Neuronal stem cell (in vitro differentiated cells): ENCODE data around the gene PRM3.

ENCODE experiments used
- DNase-seq: peaks from one replicate; pipeline ENCODE4 v3.0.0-alpha.2; 2013; ENCODE audit warnings: low spot score
- H2AFZ ChIP-seq: one replicate; pipeline ENCODE4 v1.6.1; 2013; ENCODE audit warnings: mild to moderate bottlenecking, low read length, inconsistent platforms
- H2AK5ac ChIP-seq: 2 replicates; pipeline ENCODE4 v1.6.1; 2013; ENCODE audit warnings: low read depth, mild to moderate bottlenecking, inconsistent platforms, low read length, moderate library complexity, mixed read lengths
- H2BK120ac ChIP-seq: 2 replicates; pipeline ENCODE4 v1.6.1; 2013; ENCODE audit warnings: low read depth, mild to moderate bottlenecking, inconsistent platforms, low read length, moderate library complexity, mixed read lengths
- H2BK12ac ChIP-seq: one replicate; pipeline ENCODE4 v1.6.1; 2013; ENCODE audit warnings: low read length, inconsistent platforms
- H2BK15ac ChIP-seq: 2 replicates; pipeline ENCODE4 v1.6.1; 2013; ENCODE audit warnings: mild to moderate bottlenecking, low read length, inconsistent platforms, mixed read lengths
- H2BK5ac ChIP-seq: one replicate; pipeline ENCODE4 v1.6.1; 2013; ENCODE audit warnings: inconsistent platforms, mild to moderate bottlenecking, low read length, moderate library complexity
- H3K14ac ChIP-seq: one replicate; pipeline ENCODE4 v1.6.1; 2013; ENCODE audit warnings: low read length, inconsistent platforms
- H3K18ac ChIP-seq: 2 replicates; pipeline ENCODE4 v1.6.1; 2013; ENCODE audit warnings: low read length, inconsistent platforms
- H3K23ac ChIP-seq: 2 replicates; pipeline ENCODE4 v1.6.1; 2013; ENCODE audit warnings: low read depth, mild to moderate bottlenecking, mixed read lengths, low read length, inconsistent platforms; ENCODE audit not compliant: poor library complexity
- H3K27ac ChIP-seq: replicated peaks from 3 replicates; pipeline ENCODE4 v1.5.1; 2013; ENCODE audit warnings: low read length, inconsistent platforms
- H3K27me3 ChIP-seq, 3 experiments: 2 replicates each; pipeline ENCODE4 v1.6.1; 2013; ENCODE audit warnings: low read length in 3 of 3, mild to moderate bottlenecking in 2 of 3, inconsistent platforms in 1 of 3, low read depth in 1 of 3, mixed read lengths in 1 of 3, moderate library complexity in 1 of 3; ENCODE audit not compliant: control insufficient read depth in 3 of 3, insufficient read depth in 3 of 3
- H3K36me3 ChIP-seq, 2 donors: replicated peaks in 1 of 2; 2 replicates each; pipeline ENCODE4 v1.6.1; 2013; ENCODE audit warnings: low read length in 2 of 2; ENCODE audit not compliant: control insufficient read depth in 2 of 2, insufficient read depth in 2 of 2
- H3K4ac ChIP-seq: 2 replicates; pipeline ENCODE4 v1.6.1; 2013; ENCODE audit warnings: inconsistent platforms, mild to moderate bottlenecking, low read length, moderate library complexity
- H3K4me1 ChIP-seq, 2 donors: 1 replicate in 1 of 2; 2 replicates in 1 of 2; pipeline ENCODE4 v1.6.1; 2013; ENCODE audit warnings: low read length in 2 of 2, low read depth in 1 of 2; ENCODE audit not compliant: control insufficient read depth in 2 of 2, insufficient read depth in 1 of 2
- H3K4me2 ChIP-seq: one replicate; pipeline ENCODE4 v1.6.1; 2013; ENCODE audit warnings: mild to moderate bottlenecking, low read length, inconsistent platforms; ENCODE audit not compliant: insufficient read depth, poor library complexity, severe bottlenecking
- H3K4me3 ChIP-seq, 2 donors: 2 replicates each; pipeline ENCODE4 v1.5.1; 2013; ENCODE audit warnings: low read length in 2 of 2, mild to moderate bottlenecking in 2 of 2, inconsistent platforms in 1 of 2, moderate library complexity in 1 of 2
- H3K79me1 ChIP-seq: one replicate; pipeline ENCODE4 v1.6.1; 2013; ENCODE audit warnings: low read depth, mild to moderate bottlenecking, inconsistent platforms, low read length, moderate library complexity
- H3K9ac ChIP-seq: one replicate; pipeline ENCODE4 v1.6.1; 2013; ENCODE audit warnings: mild to moderate bottlenecking, low read depth, low read length, inconsistent platforms; ENCODE audit not compliant: poor library complexity
- H3K9me3 ChIP-seq, 2 donors: replicated peaks in 1 of 2; 2 replicates each; pipeline versions ENCODE3 to v1.6.1; 2013; ENCODE audit warnings: low read length in 2 of 2, mild to moderate bottlenecking in 2 of 2, inconsistent platforms in 1 of 2, low read depth in 1 of 2, mixed read lengths in 1 of 2, moderate library complexity in 1 of 2; ENCODE audit not compliant: control insufficient read depth in 2 of 2, insufficient read depth in 1 of 2
- H4K8ac ChIP-seq: one replicate; pipeline ENCODE4 v1.6.1; 2013; ENCODE audit warnings: low read depth, mild to moderate bottlenecking, inconsistent platforms, low read length, moderate library complexity
- H4K91ac ChIP-seq: one replicate; pipeline ENCODE4 v1.6.1; 2013; ENCODE audit warnings: low read length, low read depth, mild to moderate bottlenecking, inconsistent platforms; ENCODE audit not compliant: poor library complexity
- WGBS, 2 donors: extraction: QIAGEN DNeasy Blood & Tissue Kit; methylation state at CpG; one replicate each; pipeline ENCODE4 v1.1.7; 2013; ENCODE audit warnings: missing lambda C conversion rate in 2 of 2, mixed read lengths in 1 of 2; ENCODE audit not compliant: insufficient read length in 2 of 2, insufficient replicate concordance in 1 of 2; ENCODE audit errors: extremely low coverage in 2 of 2; 5-methylcytosine and 5-hydroxymethylcytosine counted together

Gene PRM3

DNA sequence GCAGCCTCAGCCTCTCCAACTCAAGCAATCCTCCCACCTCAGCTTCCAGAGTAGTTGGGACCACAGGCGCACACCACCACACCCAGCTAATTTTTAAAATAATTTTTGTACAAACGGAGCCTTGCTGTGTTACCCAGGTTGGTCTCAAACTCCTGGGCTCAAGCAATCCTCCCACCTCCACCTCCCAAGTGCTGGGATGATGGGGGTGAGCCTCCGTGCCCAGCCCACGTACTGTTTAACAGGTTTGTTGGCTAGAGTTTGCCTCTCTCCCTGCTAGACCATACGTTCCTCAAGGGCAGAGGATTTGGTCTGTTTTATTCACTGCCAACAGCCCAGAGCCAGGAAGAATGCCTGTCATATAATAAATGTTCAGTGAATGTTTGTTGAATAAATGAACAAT is 44.0 kb downstream of the PRM3 start:
- no peak overlapping the region for H3K14ac ChIP-seq
- no CpG with 5 or more reads among the region's 5 CpGs for WGBS, 2 donors

DNA sequence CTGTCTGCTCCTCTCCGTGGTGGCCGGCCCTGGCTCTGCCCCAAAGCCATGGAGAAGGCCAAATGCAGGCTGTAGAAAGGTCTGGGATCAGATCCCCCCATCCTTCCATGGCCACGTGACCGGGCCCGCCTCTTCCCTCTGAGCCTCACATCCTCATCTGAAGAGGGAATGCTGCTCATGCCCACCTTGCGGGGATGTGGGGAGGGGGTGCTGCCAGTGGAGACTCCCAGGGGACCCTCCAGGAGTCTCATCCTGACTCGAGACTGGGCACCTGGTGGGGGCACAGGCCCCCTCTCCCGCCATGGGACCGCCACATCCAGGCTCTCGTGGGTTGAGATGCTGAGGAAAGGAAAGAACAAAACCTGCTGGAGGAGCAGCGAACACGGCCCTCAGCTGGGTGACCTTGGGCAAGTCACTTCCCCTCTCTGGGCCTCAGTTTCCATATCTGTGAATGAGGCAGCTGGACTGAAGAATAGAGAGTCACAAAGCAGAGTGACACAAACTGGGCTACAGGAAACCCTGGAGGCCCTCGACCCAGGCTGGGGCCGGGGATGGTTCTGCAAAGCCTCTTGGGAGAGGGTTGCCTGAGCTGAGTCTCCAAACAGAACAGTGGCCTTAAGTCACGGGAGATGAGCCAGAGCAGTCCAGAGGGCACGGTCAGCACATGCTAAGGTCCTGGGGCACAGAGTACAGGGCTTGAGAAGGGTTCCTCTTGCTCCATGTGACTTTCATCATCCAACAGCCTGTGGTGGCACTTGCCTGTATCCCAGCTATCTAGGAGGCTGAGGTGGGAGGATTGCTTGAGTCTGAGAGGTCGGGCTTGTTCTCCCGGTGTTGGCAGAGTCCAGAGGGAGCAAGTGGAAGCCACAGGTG is 47.5 kb downstream of the PRM3 start:
- Histone ChIP-seq H4K8ac (no peak overlapping the region), H2AFZ (no peak overlapping the region)

More for the DNA sequence above, 44.0 kb downstream of the PRM3 start:
- H3K18ac ChIP-seq = no peak overlapping the region
- no peak overlapping the region for H4K91ac ChIP-seq
- no peak overlapping the region for H2BK120ac ChIP-seq
- H3K79me1 ChIP-seq = no peaks in the 10 kb centered on the region
- no peak overlapping the region for H3K27ac ChIP-seq
- no peak overlapping the region for H2BK12ac ChIP-seq
- H2AK5ac ChIP-seq = no peak overlapping the region
- H4K8ac ChIP-seq = no peak overlapping the region
- H2BK15ac ChIP-seq = peak overlapping the region; percentile 8
- H3K4me2 ChIP-seq = no peak overlapping the region
- H3K36me3 ChIP-seq = no peaks in the 10 kb centered on the region
- no peaks in the 10 kb centered on the region for H3K9me3 ChIP-seq
- H3K4me3 ChIP-seq = no peak overlapping the region
- no peak overlapping the region for H3K9ac ChIP-seq
- no peak overlapping the region for H3K4ac ChIP-seq
- H2BK5ac ChIP-seq = no peak overlapping the region
- H3K23ac ChIP-seq = no peak overlapping the region
- H3K27me3 ChIP-seq = peaks cover 0 to 12% (median 0%) of the 10 kb centered on the region in 3 experiments
- DNase-seq = no peak
- peaks cover 2 to 5% of the 10 kb centered on the region in 2 donors for H3K4me1 ChIP-seq
- H2AFZ ChIP-seq = no peak overlapping the region

DNA sequence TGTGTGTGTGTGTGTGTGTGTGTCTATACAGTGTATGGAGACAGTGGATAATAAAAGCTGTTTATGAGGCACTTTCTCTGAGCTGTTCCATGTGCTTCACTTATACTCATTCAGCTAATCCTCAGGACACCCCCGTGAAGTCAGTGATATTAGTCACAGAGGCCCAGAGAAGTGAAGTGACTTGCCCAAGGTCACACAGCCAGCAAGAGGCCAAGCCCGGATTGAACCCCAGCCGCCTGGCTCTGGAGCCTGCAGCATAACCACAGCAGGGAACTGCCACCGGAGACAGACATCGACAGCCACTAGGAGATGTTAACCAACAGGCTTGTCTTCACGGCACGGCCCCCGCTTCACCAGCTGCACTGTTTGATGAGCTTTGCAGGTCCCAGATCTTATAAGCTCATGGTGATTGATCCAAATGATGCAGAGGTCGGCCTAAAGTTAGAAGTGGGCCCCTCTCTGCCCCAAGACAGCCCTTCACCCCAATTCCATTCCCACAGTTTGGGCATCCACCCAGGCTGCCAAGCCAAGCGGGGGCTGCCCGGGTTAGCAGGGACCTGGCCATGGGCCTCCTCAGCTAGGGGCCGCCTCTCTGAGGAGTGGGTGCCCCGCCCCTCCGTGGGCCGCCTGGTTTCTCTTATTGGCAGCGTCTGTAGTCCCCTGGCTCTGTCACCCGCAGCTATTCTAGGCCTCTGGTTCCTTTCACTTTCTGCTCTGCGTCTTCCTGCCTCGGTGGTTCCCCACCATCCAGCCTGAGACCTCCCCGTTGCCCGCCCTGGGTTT is 48.3 kb downstream of the PRM3 start:
- Histone ChIP-seq H3K4me3 (no peak overlapping the region), H3K23ac (no peak overlapping the region), H3K14ac (peak overlapping the region; percentile 4), H2BK5ac (no peak overlapping the region), H3K27ac (no peak overlapping the region), H4K8ac (no peak overlapping the region), H3K36me3 (no peaks in the 10 kb centered on the region), H2AFZ (no peak overlapping the region), H3K9me3 (no peaks in the 10 kb centered on the region), H3K27me3 (peaks cover 0 to 9% (median 0%) of the 10 kb centered on the region in 3 experiments), H3K18ac (peak overlapping the region; percentile 11), H3K79me1 (no peaks in the 10 kb centered on the region), H3K9ac (no peak overlapping the region), H4K91ac (no peak overlapping the region), H2BK12ac (no peak overlapping the region), H3K4me1 (peaks cover 0 to 2% of the 10 kb centered on the region in 2 donors), H2BK120ac (no peak overlapping the region), H3K4ac (no peak overlapping the region), H2BK15ac (no peak overlapping the region), H2AK5ac (peak overlapping the region; percentile 74), H3K4me2 (no peak overlapping the region)
- no peak for DNase-seq
- no CpG with 5 or more reads among the region's 21 CpGs for WGBS, 2 donors

More for the DNA sequence above, 47.5 kb downstream of the PRM3 start:
- Histone ChIP-seq H2AK5ac (peak overlapping the region; percentile 74), H2BK12ac (peak overlapping the region; percentile 58), H3K18ac (peak overlapping the region; percentile 15), H3K27me3 (peaks cover 0 to 10% (median 0%) of the 10 kb centered on the region in 3 experiments), H2BK5ac (no peak overlapping the region), H3K4me2 (no peak overlapping the region), H2BK15ac (no peak overlapping the region), H3K36me3 (no peaks in the 10 kb centered on the region), H3K9ac (no peak overlapping the region), H2BK120ac (no peak overlapping the region), H3K23ac (peak overlapping the region; percentile 0), H3K4ac (no peak overlapping the region), H3K9me3 (no peaks in the 10 kb centered on the region), H3K4me1 (peaks cover 0 to 2% of the 10 kb centered on the region in 2 donors), H3K14ac (peak overlapping the region; percentile 4), H3K27ac (no peak overlapping the region), H3K79me1 (no peaks in the 10 kb centered on the region), H4K91ac (no peak overlapping the region), H3K4me3 (no peak overlapping the region)
- no CpG with 5 or more reads among the region's 18 CpGs for WGBS, 2 donors
- no peak for DNase-seq
